Activated CD4-positive, alpha-beta T cell treated with anti-CD3 and anti-CD28 coated beads for 1 hour (primary cell): ENCODE measurements around the gene UBXN10.

ENCODE experiments used
- DNase-seq: peaks from one replicate; pipeline ENCODE4 v3.0.0-alpha.2; 2020

The UBXN10 gene

GRCh38 chr1:20184481-20184900 lies 1.4 kb upstream of the UBXN10 start:
- no peak for DNase-seq

GRCh38 chr1:20184997-20185833 lies 681 bp upstream of the UBXN10 start:
- peak; percentile 28 for DNase-seq

- DNase-seq, result no peak
Observed at GRCh38 chr1:20187103-20187812, 1.4 kb downstream of the UBXN10 start.

- no peak for DNase-seq
Observed at GRCh38 chr1:20187813-20188454, 2.0 kb downstream of the UBXN10 start.

GRCh38 chr1:20188455-20188817 lies 2.5 kb downstream of the UBXN10 start:
- DNase-seq, result no peak

GRCh38 chr1:20189664-20190063 lies 3.8 kb downstream of the UBXN10 start:
- DNase-seq, result no peak

- no peak for DNase-seq
Observed at GRCh38 chr1:20190256-20191160, 4.6 kb downstream of the UBXN10 start.

GRCh38 chr1:20191266-20191825 lies 5.5 kb downstream of the UBXN10 start:
- no peak for DNase-seq

GRCh38 chr1:20192364-20192763 lies 6.5 kb downstream of the UBXN10 start:
- no peak for DNase-seq

GRCh38 chr1:20192871-20193411 lies 7.0 kb downstream of the UBXN10 start:
- DNase-seq, result no peak

- DNase-seq, result no peak
Observed at GRCh38 chr1:20194224-20194623, 8.3 kb downstream of the UBXN10 start.

GRCh38 chr1:20194757-20195461 lies 9.0 kb downstream of the UBXN10 start:
- DNase-seq, result peak; percentile 63

- DNase-seq, result no peak
Observed at GRCh38 chr1:20195462-20195780, 9.5 kb downstream of the UBXN10 start.

GRCh38 chr1:20197329-20197791 lies 11.5 kb downstream of the UBXN10 start:
- DNase-seq, result no peak

GRCh38 chr1:20198296-20198695 lies 12.4 kb downstream of the UBXN10 start:
- DNase-seq, result no peak

GRCh38 chr1:20198918-20199317 lies 13.0 kb downstream of the UBXN10 start:
- DNase-seq, result no peak

- no peak for DNase-seq
Observed at GRCh38 chr1:20199403-20199802, 13.5 kb downstream of the UBXN10 start.

GRCh38 chr1:20199840-20200239 lies 13.9 kb downstream of the UBXN10 start:
- no peak for DNase-seq

- no peak for DNase-seq
Observed at GRCh38 chr1:20200966-20201365, 15.1 kb downstream of the UBXN10 start.

GRCh38 chr1:20202166-20202565 lies 16.3 kb downstream of the UBXN10 start:
- DNase-seq, result no peak

GRCh38 chr1:20207546-20207945 lies 21.6 kb downstream of the UBXN10 start:
- no peak for DNase-seq

GRCh38 chr1:20209471-20209870 lies 23.6 kb downstream of the UBXN10 start:
- no peak for DNase-seq
